Upper lobe of left lung (tissue), 6 donors: ENCODE measurements around the gene SGIP1. TPM values are rescaled to one million over a fixed set of nuclear protein-coding genes. Genes with fewer than 3 reads are reported as not detected.

Experiments used
- ATAC-seq, 2 donors: fragments of 200-7000 bp; cut with Tn5 transposase; one replicate each; pipeline ENCODE4 v1.9.1; 2022; ENCODE audit warnings: mild to moderate bottlenecking in 2 of 2, moderate library complexity in 2 of 2; ENCODE audit not compliant: low FRiP score in 2 of 2
- DNase-seq, 2 donors: peaks; one replicate each; pipeline ENCODE4 v3.0.0-alpha.2; 2019 to 2020
- H3K27ac ChIP-seq, 4 donors: fragments of 200-600 bp; sonication (generic); one replicate each; pipeline ENCODE4 v1.5.1; 2016 to 2019
- H3K27me3 ChIP-seq, 4 donors: fragments of 200-600 bp; sonication (generic); one replicate each; pipeline ENCODE4 v1.5.1; 2017 to 2019
- H3K36me3 ChIP-seq, 4 donors: fragments of 200-600 bp; sonication (generic); one replicate each; pipeline ENCODE4 v1.5.1; 2016 to 2019
- H3K4me1 ChIP-seq, 4 donors: fragments of 200-600 bp; sonication (generic); one replicate each; pipeline ENCODE4 v1.5.1; 2018 to 2019
- H3K4me3 ChIP-seq, 4 donors: fragments of 200-600 bp; sonication (generic); one replicate each; pipeline ENCODE4 v1.5.1; 2017 to 2019; ENCODE audit warnings: mild to moderate bottlenecking in 2 of 4, moderate library complexity in 1 of 4
- H3K9me3 ChIP-seq, 4 donors: fragments of 200-600 bp; sonication (generic); one replicate each; pipeline ENCODE4 v1.5.1; 2018 to 2019
- EP300 ChIP-seq, 4 donors: sonication (generic); formaldehyde crosslinking; IDR thresholded peaks; one replicate each; pipeline ENCODE4 v1.5.1; 2017; ENCODE audit warnings: antibody characterized with exemption in 4 of 4, control low read depth in 2 of 4
- POLR2A ChIP-seq, 4 donors: fragments of 450-650 bp; IDR thresholded peaks; one replicate each; pipeline ENCODE4 v1.5.1; 2016 to 2017; ENCODE audit warnings: antibody characterized with exemption in 4 of 4, mild to moderate bottlenecking in 2 of 4
- POLR2AphosphoS5 ChIP-seq, 2 donors: sonication (generic); formaldehyde crosslinking; IDR thresholded peaks; one replicate each; pipeline ENCODE4 v1.5.1; 2017; ENCODE audit warnings: antibody characterized with exemption in 2 of 2
- WGBS, 2 donors: methylation state at CpG; one replicate each; pipeline ENCODE4 v1.1.5; 2017 to 2018; 5-methylcytosine and 5-hydroxymethylcytosine counted together
- total RNA-seq, 6 donors: library from RNA; depleted of rRNA in 4 of 6; stranded (reverse); fragments of >200 nt in 4 of 6; gene quantifications; one replicate each; pipeline versions ENCODE4 v1.1.0 to v1.2.1, GENCODE V29; 2016 to 2021
- TF ChIP-seq, protein P1 (sequence below), 6 experiments: fragments of 450-650 bp in 4 of 6; fragments of 200-600 bp in 2 of 6; sonication (generic) in 2 of 6; IDR thresholded peaks; one replicate each; pipeline ENCODE4 v1.5.1; 2016 to 2019; ENCODE audit warnings: antibody characterized with exemption in 6 of 6
- donor health status: DM: no; HTN: no; CAD: no; lungs with moderate emphysema.
- donor health status: DM: no; HTN: yes; CAD: no; lungs with severe emphysema.

SGIP1 gene
- total RNA-seq, 6 donors from 2014 or later = 5.8 to 29.3 (median 10.0) TPM

DNA sequence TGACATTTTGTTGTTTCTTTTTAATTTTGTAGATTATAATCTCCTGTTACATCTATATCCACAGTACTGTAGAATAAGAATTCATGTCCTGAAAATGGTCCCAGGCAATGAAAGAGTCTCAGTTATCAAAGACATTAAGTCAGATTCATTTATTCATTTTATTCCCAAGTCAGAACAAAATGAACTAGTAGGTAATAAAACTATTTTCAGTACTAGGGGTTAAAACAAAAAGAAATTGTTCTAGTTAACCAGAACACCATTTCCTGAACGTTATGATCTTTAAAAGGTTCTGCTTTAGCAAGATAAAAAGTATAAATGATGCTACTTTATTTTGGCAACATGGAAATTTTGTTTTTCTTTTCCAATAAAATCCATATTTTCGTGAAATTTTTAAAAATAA, 211.5 kb downstream of the SGIP1 start:
- WGBS, 2 donors = 66 to 81% methylated on average over 2 of the region's 2 CpGs
- ATAC-seq (no peak), DNase-seq (no peak)
- no peak overlapping the region for H3K27ac ChIP-seq
- H3K4me1 ChIP-seq = no peaks in the 10 kb centered on the region
- TF ChIP-seq POLR2AphosphoS5 (IDR thresholded peaks at IDR 0.05) = no peak
- TF ChIP-seq, protein P1, sequence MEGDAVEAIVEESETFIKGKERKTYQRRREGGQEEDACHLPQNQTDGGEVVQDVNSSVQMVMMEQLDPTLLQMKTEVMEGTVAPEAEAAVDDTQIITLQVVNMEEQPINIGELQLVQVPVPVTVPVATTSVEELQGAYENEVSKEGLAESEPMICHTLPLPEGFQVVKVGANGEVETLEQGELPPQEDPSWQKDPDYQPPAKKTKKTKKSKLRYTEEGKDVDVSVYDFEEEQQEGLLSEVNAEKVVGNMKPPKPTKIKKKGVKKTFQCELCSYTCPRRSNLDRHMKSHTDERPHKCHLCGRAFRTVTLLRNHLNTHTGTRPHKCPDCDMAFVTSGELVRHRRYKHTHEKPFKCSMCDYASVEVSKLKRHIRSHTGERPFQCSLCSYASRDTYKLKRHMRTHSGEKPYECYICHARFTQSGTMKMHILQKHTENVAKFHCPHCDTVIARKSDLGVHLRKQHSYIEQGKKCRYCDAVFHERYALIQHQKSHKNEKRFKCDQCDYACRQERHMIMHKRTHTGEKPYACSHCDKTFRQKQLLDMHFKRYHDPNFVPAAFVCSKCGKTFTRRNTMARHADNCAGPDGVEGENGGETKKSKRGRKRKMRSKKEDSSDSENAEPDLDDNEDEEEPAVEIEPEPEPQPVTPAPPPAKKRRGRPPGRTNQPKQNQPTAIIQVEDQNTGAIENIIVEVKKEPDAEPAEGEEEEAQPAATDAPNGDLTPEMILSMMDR (IDR thresholded peaks at IDR 0.05) = no peak
- TF ChIP-seq EP300 (IDR thresholded peaks at IDR 0.05) = no peak
- TF ChIP-seq POLR2A (IDR thresholded peaks at IDR 0.05) = no peak
- no peaks in the 10 kb centered on the region for H3K9me3 ChIP-seq
- no peak overlapping the region for H3K4me3 ChIP-seq
- H3K36me3 ChIP-seq = no peaks in the 10 kb centered on the region
- H3K27me3 ChIP-seq = no peaks in the 10 kb centered on the region

DNA sequence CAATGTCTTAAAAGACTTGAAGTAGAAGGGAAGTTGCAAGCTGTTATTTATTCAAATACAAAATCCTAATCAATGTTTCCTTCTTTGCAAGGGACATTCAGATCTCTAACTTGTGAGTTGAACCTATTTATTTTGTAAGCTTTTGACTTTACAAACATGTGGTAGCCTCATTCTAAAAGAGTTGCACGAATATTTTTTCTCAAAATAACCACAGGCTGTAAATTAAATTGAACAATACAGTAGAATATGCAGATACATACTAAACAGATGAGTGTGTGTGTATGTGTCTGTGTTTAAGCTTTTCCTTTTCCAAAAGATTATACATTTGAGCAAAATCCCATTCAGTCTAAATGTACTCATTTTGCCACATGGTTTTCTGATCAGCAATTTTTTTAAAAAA, 213.5 kb downstream of the SGIP1 start:
- no peak for DNase-seq
- no peak overlapping the region for H3K27ac ChIP-seq
- H3K4me1 ChIP-seq = peaks cover 2 to 12% (median 9%) of the 10 kb centered on the region in 4 donors
- no peaks in the 10 kb centered on the region for H3K27me3 ChIP-seq
- 30 to 31% methylated on average over 1 of the region's 1 CpG for WGBS, 2 donors
- no peaks in the 10 kb centered on the region for H3K9me3 ChIP-seq
- H3K4me3 ChIP-seq = no peak overlapping the region
- no peak for ATAC-seq
- TF ChIP-seq POLR2AphosphoS5 (IDR thresholded peaks at IDR 0.05) = no peak
- H3K36me3 ChIP-seq = no peaks in the 10 kb centered on the region

DNA sequence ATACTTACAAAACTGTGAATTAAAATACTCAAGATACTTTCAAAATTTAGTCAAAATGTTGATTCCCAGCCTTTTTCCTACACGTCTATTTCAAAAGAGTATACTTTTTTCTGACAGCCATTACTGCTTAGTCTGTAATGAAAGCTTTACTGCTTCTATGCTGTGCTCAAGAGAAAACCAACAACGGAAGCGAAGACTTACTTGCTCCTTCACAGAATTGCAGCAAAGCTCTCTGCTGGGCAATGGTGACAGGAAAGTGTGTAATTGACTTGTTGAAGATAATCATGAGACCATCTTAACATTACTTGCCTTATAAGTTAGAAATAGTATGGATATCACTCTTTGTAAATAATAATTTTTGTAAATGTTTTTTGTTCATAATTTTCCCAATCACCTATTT, 216.6 kb downstream of the SGIP1 start:
- Histone ChIP-seq H3K27ac (no peak overlapping the region), H3K4me3 (no peak overlapping the region), H3K9me3 (no peaks in the 10 kb centered on the region), H3K27me3 (no peaks in the 10 kb centered on the region), H3K36me3 (no peaks in the 10 kb centered on the region), H3K4me1 (peaks cover 4 to 17% (median 11%) of the 10 kb centered on the region in 4 donors)
- ATAC-seq = no peak
- DNase-seq = no peak
- TF ChIP-seq POLR2A (IDR thresholded peaks at IDR 0.05) = no peak
- TF ChIP-seq, protein P1 (IDR thresholded peaks at IDR 0.05) = no peak
- no peak for TF ChIP-seq EP300 (IDR thresholded peaks at IDR 0.05)
- no peak for TF ChIP-seq POLR2AphosphoS5 (IDR thresholded peaks at IDR 0.05)
- WGBS, 2 donors = 65 to 76% methylated on average over 3 of the region's 3 CpGs

DNA sequence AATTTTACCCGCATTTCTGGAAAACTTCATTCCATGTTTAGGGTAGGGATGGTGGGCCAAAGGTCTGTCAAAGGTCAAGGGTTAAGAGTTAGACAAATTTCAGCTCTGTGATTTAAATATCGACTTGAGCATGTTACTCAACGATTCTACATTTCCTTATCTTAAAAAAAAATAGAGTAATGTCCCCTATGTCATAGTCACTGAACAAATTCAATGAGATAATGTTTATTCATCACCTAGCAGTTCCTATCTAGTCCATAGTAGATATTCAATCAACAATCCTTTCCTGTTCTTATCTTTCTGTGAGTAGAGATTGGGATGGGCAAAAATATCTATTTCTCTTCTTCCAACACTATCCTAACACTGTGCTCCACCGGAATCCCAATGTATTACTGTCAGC, 217.2 kb downstream of the SGIP1 start:
- DNase-seq (no peak), ATAC-seq (no peak)
- Histone ChIP-seq H3K27me3 (no peaks in the 10 kb centered on the region), H3K27ac (peak overlapping the region in 1 of 4 donors; percentile 68), H3K36me3 (no peaks in the 10 kb centered on the region), H3K4me1 (peaks cover 4 to 17% (median 11%) of the 10 kb centered on the region in 4 donors), H3K9me3 (no peaks in the 10 kb centered on the region), H3K4me3 (no peak overlapping the region)
- 66 to 71% methylated on average over 4 of the region's 4 CpGs for WGBS, 2 donors
- TF ChIP-seq, protein P1 (IDR thresholded peaks at IDR 0.05) = no peak
- no peak for TF ChIP-seq POLR2AphosphoS5 (IDR thresholded peaks at IDR 0.05)
- TF ChIP-seq POLR2A (IDR thresholded peaks at IDR 0.05) = no peak
- no peak for TF ChIP-seq EP300 (IDR thresholded peaks at IDR 0.05)

DNA sequence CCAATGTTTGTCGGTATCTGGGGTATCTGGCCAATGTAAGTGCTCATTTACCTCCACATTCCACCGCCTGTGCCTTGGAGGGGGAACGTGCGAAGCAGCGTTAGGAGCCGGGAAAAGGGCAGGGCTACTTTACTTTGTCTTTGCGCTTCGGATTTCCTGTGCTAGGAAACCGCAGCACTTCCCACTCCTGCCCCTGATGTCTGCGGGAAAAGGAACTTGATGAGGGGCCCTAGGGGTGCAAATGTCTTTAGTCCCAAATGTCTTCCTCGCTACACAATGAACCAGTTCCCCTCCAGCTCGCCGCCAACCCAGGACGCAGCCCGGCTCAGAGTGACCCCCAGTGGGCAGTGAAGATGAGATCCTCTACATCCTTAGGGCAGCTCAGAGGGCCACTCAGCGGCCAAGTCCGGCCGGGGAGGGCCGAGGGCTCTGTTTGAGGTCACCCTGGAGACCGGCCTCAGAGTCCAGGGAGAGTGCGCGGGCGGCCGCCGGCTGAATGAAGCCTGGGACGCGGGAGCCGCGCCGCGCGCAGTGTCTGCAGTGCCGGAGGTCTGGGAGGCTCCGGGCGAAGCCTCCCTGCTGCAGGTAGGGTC, 218.1 kb downstream of the SGIP1 start, which contains the start of gene DYNLT5:
DYNLT5 (plus strand) TSS at position 460 of the 593 bp plus-strand sequence. CDS start 2,200 bp downstream, outside the sequence.
- WGBS, 2 donors = 3 to 7% methylated on average over 17 to 35 of the region's 35 CpGs
- Histone ChIP-seq H3K27me3 (no peaks in the 10 kb centered on the region), H3K27ac (peak within 1 kb of the TSS; percentile 49 to 77 (median 70)), H3K36me3 (no peaks in the 10 kb centered on the region), H3K9me3 (no peaks in the 10 kb centered on the region), H3K4me3 (peak within 1 kb of the TSS in 3 of 4 donors; percentile 46 to 55 (median 54)), H3K4me1 (peaks cover 4 to 17% (median 11%) of the 10 kb centered on the region in 4 donors)
- ATAC-seq (peak; percentile 92 to 93), DNase-seq (peak; percentile 55 to 91)
- TF ChIP-seq EP300 (IDR thresholded peaks at IDR 0.05) = peak in 3 of 4 donors; percentile 20 to 48 (median 39)
- TF ChIP-seq, protein P1 (IDR thresholded peaks at IDR 0.05) = peak in 1 of 6 experiments; percentile 18
- peak in 1 of 4 donors; percentile 26 for TF ChIP-seq POLR2A (IDR thresholded peaks at IDR 0.05)
- peak in 1 of 2 donors; percentile 66 for TF ChIP-seq POLR2AphosphoS5 (IDR thresholded peaks at IDR 0.05)
